Activated T-cell treated with anti-CD3 and anti-CD28 coated beads, Interleukin-2, amount 50 U/mL, for 72 hours (primary cell): ENCODE results near the gene CYSTM1. TPM values are rescaled to one million over a fixed set of nuclear protein-coding genes. Genes with fewer than 3 reads are reported as not detected.
A peak's percentile ranks its signal among the peaks of the same experiment; 100 is the strongest.

Source experiments
- ATAC-seq, 2 donors: fragments of 150-1000 bp; cut with Tn5 transposase; replicated peaks in 1 of 2; 2 replicates each; pipeline ENCODE4 v1.10.0; 2021; ENCODE audit warnings: moderate library complexity in 2 of 2, mild to moderate bottlenecking in 1 of 2
- DNase-seq, 2 donors: peaks; one replicate each; pipeline ENCODE4 v3.0.0; 2021 to 2022; ENCODE audit warnings: mixed read lengths in 1 of 2
- H3K27ac Mint-ChIP-seq: one replicate; pipeline ENCODE4 v1.8.0; 2022; ENCODE audit warnings: mild to moderate bottlenecking, moderate library complexity, mixed read lengths
- H3K27me3 Mint-ChIP-seq: one replicate; pipeline ENCODE4 v1.8.0; 2022; ENCODE audit warnings: low read depth, mixed read lengths
- H3K36me3 Mint-ChIP-seq, 2 donors: one replicate each; pipeline ENCODE4 v1.8.0; 2022; ENCODE audit warnings: mixed read lengths in 2 of 2, mild to moderate bottlenecking in 1 of 2; ENCODE audit not compliant: insufficient read depth in 2 of 2
- H3K4me1 Mint-ChIP-seq: one replicate; pipeline ENCODE4 v1.8.0; 2022; ENCODE audit warnings: low read depth, mixed read lengths
- H3K4me3 Mint-ChIP-seq, 2 donors: one replicate each; pipeline ENCODE4 v1.8.0; 2022; ENCODE audit warnings: mild to moderate bottlenecking in 2 of 2, mixed read lengths in 2 of 2, moderate library complexity in 2 of 2
- H3K9me3 Mint-ChIP-seq, 2 donors: one replicate each; pipeline ENCODE4 v1.8.0; 2022; ENCODE audit warnings: mixed read lengths in 2 of 2
- total RNA-seq, 2 donors: library from RNA; stranded (reverse); gene quantifications; one replicate each; pipeline ENCODE4 v1.2.3, GENCODE V29; 2022

Gene CYSTM1
- total RNA-seq, 2 donors from 2014 or later = 15.3 to 18.9 TPM

DNA sequence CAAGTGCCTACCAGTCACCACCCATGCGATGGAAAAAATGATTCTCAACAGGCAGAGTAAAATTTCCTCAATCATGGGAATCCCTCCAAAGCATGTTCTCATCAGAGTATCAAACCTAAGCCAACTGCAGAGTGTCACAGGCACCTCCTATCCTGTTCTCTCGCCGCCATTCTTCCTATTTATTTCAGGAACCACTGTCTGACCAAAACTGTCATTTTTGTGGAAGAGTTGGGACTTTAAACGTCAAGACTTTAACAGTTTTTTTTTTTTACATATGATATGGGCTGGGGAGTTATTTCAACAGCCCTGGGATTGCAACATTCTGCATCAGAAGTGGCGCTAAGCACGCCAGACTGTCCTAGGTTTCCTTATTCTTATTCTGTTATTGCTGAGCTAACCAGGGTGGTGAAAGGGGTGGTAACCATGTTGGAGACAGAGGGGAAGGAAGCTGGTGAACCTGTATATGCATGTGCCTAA, 98.5 kb downstream of the CYSTM1 start:
- DNase-seq (no peak), ATAC-seq (no peak)
- H3K4me1 Mint-ChIP-seq = peaks cover 40% of the 10 kb centered on the region
- no peaks in the 10 kb centered on the region for H3K9me3 Mint-ChIP-seq
- no peak overlapping the region for H3K27ac Mint-ChIP-seq
- H3K4me3 Mint-ChIP-seq = no peak overlapping the region
- peaks cover 3 to 21% of the 10 kb centered on the region in 2 donors for H3K36me3 Mint-ChIP-seq
- no peaks in the 10 kb centered on the region for H3K27me3 Mint-ChIP-seq

DNA sequence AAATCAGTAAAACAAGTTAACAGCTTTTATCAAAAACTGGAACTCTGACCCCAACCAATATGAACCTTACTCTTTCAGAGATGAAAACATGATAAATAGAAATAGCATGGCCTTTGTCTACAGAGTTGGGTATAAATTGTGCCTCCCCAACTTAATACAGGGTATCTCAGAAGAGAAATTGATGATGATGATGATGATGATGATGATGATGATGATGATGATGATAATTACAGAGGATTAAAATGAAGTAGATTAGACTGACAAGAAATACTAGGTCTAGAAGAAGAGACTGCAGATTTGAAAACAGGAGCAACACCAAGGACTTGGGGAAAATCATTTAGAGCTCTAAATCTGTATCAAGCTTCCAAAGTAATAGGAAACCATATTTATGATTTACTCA, 100.8 kb downstream of the CYSTM1 start:
- H3K9me3 Mint-ChIP-seq = no peaks in the 10 kb centered on the region
- DNase-seq (no peak), ATAC-seq (no peak)
- peaks cover 6 to 21% of the 10 kb centered on the region in 2 donors for H3K36me3 Mint-ChIP-seq
- H3K4me1 Mint-ChIP-seq = peaks cover 46% of the 10 kb centered on the region
- H3K27ac Mint-ChIP-seq = no peak overlapping the region
- no peaks in the 10 kb centered on the region for H3K27me3 Mint-ChIP-seq
- H3K4me3 Mint-ChIP-seq = no peak overlapping the region

DNA sequence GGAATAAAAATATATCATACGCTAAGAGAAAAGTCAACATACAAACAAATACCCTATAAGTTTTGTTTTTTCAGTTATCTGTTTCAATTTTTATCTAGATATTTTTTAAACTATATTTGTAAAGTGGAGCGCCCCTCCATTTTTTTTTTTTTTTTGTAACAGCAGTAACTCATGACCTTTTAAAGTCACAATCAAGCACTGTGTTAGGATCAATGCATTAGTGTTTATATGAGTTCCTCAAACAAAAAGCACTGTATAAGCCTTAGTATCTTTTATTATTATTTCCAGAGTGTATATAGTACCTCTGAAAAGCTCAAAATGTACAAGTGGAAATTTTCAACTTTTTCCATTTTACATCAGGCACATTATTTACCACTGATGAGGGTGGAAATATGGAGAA, 107.3 kb downstream of the CYSTM1 start:
- ATAC-seq (no peak), DNase-seq (no peak)
- no peaks in the 10 kb centered on the region for H3K9me3 Mint-ChIP-seq
- H3K27ac Mint-ChIP-seq = no peak overlapping the region
- peaks cover 39% of the 10 kb centered on the region for H3K4me1 Mint-ChIP-seq
- no peak overlapping the region for H3K4me3 Mint-ChIP-seq
- no peaks in the 10 kb centered on the region for H3K27me3 Mint-ChIP-seq
- peaks cover 3 to 8% of the 10 kb centered on the region in 2 donors for H3K36me3 Mint-ChIP-seq

- DNase-seq = no peak
- no peak for ATAC-seq
- no peaks in the 10 kb centered on the region for H3K36me3 Mint-ChIP-seq
- peak overlapping the region; percentile 38 for H3K27ac Mint-ChIP-seq
- H3K27me3 Mint-ChIP-seq = no peaks in the 10 kb centered on the region
- H3K9me3 Mint-ChIP-seq = no peaks in the 10 kb centered on the region
- H3K4me3 Mint-ChIP-seq = no peak overlapping the region
- H3K4me1 Mint-ChIP-seq = peaks cover 22% of the 10 kb centered on the region
Measured at GRCh38 chr5:140284013-140284412, 109.0 kb downstream of the CYSTM1 start.

DNA sequence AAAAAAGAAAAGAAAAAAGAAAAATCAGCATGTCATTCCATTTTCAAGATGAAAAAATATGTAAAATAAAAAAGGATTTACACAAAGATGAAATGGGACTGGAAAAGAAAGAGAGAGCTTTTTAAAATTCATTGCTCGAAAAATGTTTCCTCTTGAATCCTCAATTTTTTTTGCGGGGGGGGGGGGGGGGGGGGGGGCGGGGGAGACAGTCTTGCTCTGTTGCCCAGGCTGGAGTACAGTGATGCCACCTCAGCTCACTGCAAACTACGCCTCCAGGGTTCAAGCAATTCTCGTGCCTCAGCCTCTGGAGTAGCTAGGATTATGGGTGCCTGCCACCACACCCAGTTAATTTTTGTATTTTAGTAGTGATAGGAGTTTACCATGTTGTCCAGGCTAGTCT, 111.4 kb downstream of the CYSTM1 start:
- no peak for ATAC-seq

GRCh38 chr5:140287801-140288521, 113.0 kb downstream of the CYSTM1 start:
- H3K27ac Mint-ChIP-seq = no peak overlapping the region
- H3K9me3 Mint-ChIP-seq = no peaks in the 10 kb centered on the region

More for the DNA sequence above, 111.4 kb downstream of the CYSTM1 start:
- Mint-ChIP-seq H3K36me3 (no peaks in the 10 kb centered on the region), H3K4me3 (no peak overlapping the region), H3K27ac (no peak overlapping the region), H3K27me3 (no peaks in the 10 kb centered on the region), H3K9me3 (no peaks in the 10 kb centered on the region), H3K4me1 (peaks cover 22% of the 10 kb centered on the region)
- DNase-seq = no peak

GRCh38 chr5:140292212-140293036, 117.4 kb downstream of the CYSTM1 start:
- DNase-seq (no peak), ATAC-seq (no peak)
- Mint-ChIP-seq H3K27ac (no peak overlapping the region), H3K4me1 (peaks cover 38% of the 10 kb centered on the region), H3K27me3 (no peaks in the 10 kb centered on the region), H3K9me3 (no peaks in the 10 kb centered on the region), H3K4me3 (peak overlapping the region in 1 of 2 donors; percentile 44), H3K36me3 (no peaks in the 10 kb centered on the region)

More at GRCh38 chr5:140287801-140288521, 113.0 kb downstream of the CYSTM1 start:
- ATAC-seq (no peak), DNase-seq (no peak)
- peaks cover 19% of the 10 kb centered on the region for H3K4me1 Mint-ChIP-seq
- no peak overlapping the region for H3K4me3 Mint-ChIP-seq
- H3K36me3 Mint-ChIP-seq = no peaks in the 10 kb centered on the region
- no peaks in the 10 kb centered on the region for H3K27me3 Mint-ChIP-seq

Other genes with a start within 250 kb of the CYSTM1 start
- gene NRG2, start 131.9 kb upstream of the CYSTM1 start, total RNA-seq = under 1 TPM; 0.07 to 0.23 TPM
- 10 to 100 TPM; 11.9 to 14.2 TPM for gene PURA, start 61.1 kb upstream of the CYSTM1 start, total RNA-seq
- 1 to 10 TPM; 5.5 to 6.5 TPM for gene IGIP, start 49.3 kb upstream of the CYSTM1 start, total RNA-seq
- gene PFDN1, start 127.9 kb downstream of the CYSTM1 start, total RNA-seq = 10 to 100 TPM; 56.3 to 57.9 TPM
- gene HBEGF, start 171.4 kb downstream of the CYSTM1 start, total RNA-seq = 10 to 100 TPM in 1 of 2 donors, 1 to 10 TPM in 1; 9.6 to 13.6 TPM
- gene SLC4A9, start 185.0 kb downstream of the CYSTM1 start, total RNA-seq = under 1 TPM; 0.07 to 0.56 TPM
- gene ANKHD1, start 226.6 kb downstream of the CYSTM1 start, total RNA-seq = 100 to 1,000 TPM; 122 to 140 TPM